Thyroid gland (tissue), 4 donors: Measurements from ENCODE around the gene PTPRN2.

ENCODE experiments used
- CTCF ChIP-seq, 6 experiments: fragments of 200-600 bp in 3 of 6; fragments of 450-650 bp in 3 of 6; sonication (generic) in 3 of 6; IDR thresholded peaks; one replicate each; pipeline ENCODE4 v1.5.1; 2016 to 2019; ENCODE audit warnings: antibody characterized with exemption in 6 of 6, mild to moderate bottlenecking in 2 of 6, inconsistent platforms in 1 of 6, moderate library complexity in 1 of 6
- POLR2A ChIP-seq, 2 donors: fragments of 450-650 bp; IDR thresholded peaks; one replicate each; pipeline ENCODE4 v1.6.1; 2017; ENCODE audit warnings: antibody characterized with exemption in 2 of 2, mild to moderate bottlenecking in 2 of 2, moderate library complexity in 1 of 2

DNA sequence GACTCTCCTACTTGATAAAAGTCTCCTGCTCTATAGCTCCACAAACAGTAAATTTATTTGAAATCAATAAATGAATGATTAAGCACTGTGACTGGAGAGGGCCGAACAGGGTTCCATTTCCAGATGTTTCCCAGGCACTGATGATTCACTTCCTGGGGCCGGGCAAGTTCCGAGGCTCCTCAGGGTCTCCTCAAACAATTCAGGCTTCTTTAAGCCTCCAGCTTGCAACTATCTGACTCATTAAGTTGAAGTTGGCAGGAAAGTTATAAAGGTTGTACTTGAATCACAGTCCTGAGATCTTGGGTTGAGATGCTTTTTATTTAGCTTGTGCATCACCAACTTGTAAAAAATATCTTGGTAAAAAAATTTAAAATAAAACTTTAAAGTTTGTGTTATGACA, 637.9 kb downstream of the PTPRN2 start:
- no peak for TF ChIP-seq CTCF (IDR thresholded peaks at IDR 0.05)
- TF ChIP-seq POLR2A (IDR thresholded peaks at IDR 0.05) = no peak
